ENCODE measurements around the gene INSIG2. TPM values are rescaled to one million over a fixed set of nuclear protein-coding genes. Genes with fewer than 3 reads are reported as not detected.

INSIG2 gene
- total RNA-seq, 1 donor from 2014 or later: 32.2 TPM

GRCh38 chr2:118094503-118094902, 6.2 kb downstream of the INSIG2 start:
- Mint-ChIP-seq H3K9me3 (no peaks in the 10 kb centered on the region), H3K4me3 (no peak overlapping the region), H3K27me3 (ENCODE audit: insufficient read depth, low read depth) (peaks cover 2% of the 10 kb centered on the region), H3K27ac (no peak overlapping the region), H3K4me1 (peaks cover 20% of the 10 kb centered on the region), H3K36me3 (peaks cover 15% of the 10 kb centered on the region)
- no peaks in the 10 kb centered on the region for H3K27me3 ChIP-seq
- H3K4me3 ChIP-seq: no peak overlapping the region
- H3K79me2 ChIP-seq (ENCODE audit: low read depth): peaks cover 84% of the 10 kb centered on the region
- H3F3A ChIP-seq (ENCODE audit: low read depth): peaks cover 3% of the 10 kb centered on the region
- H3K4me1 ChIP-seq: peaks cover 35% of the 10 kb centered on the region
- no peak overlapping the region for H2AFZ ChIP-seq (replicated peaks)
- no peaks in the 10 kb centered on the region for H3K36me3 ChIP-seq
- no peak overlapping the region for H3K9ac ChIP-seq
- TF ChIP-seq EZH2phosphoT487 (IDR thresholded peaks at IDR 0.05) (no peak), CTCF (IDR thresholded peaks at IDR 0.05) (no peak), EZH2 (IDR thresholded peaks at IDR 0.05) (no peak)
- no peak overlapping the region for H3K27ac ChIP-seq
- no peaks in the 10 kb centered on the region for H3K9me3 ChIP-seq (ENCODE audit: low read depth)
- DNase-seq (ENCODE audit: low spot score): no peak
- H4K20me1 ChIP-seq (ENCODE audit: low read depth): peaks cover 65% of the 10 kb centered on the region
- H3K4me2 ChIP-seq: no peak overlapping the region

- no peaks in the 10 kb centered on the region for H3K27me3 ChIP-seq
- H3K4me1 ChIP-seq: peaks cover 29% of the 10 kb centered on the region
- no peak overlapping the region for H3K4me3 ChIP-seq
- H3K9me3 ChIP-seq (ENCODE audit: low read depth): no peaks in the 10 kb centered on the region
- H3K9ac ChIP-seq: no peak overlapping the region
- peaks cover 8% of the 10 kb centered on the region for H3F3A ChIP-seq (ENCODE audit: low read depth)
- Mint-ChIP-seq H3K4me1 (peaks cover 13% of the 10 kb centered on the region), H3K27me3 (ENCODE audit: insufficient read depth, low read depth) (peaks cover 2% of the 10 kb centered on the region), H3K9me3 (no peaks in the 10 kb centered on the region), H3K4me3 (no peak overlapping the region), H3K36me3 (peaks cover 21% of the 10 kb centered on the region), H3K27ac (peak overlapping the region; percentile 2)
- no peaks in the 10 kb centered on the region for H3K36me3 ChIP-seq
- H2AFZ ChIP-seq (replicated peaks): no peak overlapping the region
- H3K27ac ChIP-seq: no peak overlapping the region
- peaks cover 73% of the 10 kb centered on the region for H3K79me2 ChIP-seq (ENCODE audit: low read depth)
- no peak for DNase-seq (ENCODE audit: low spot score)
- H4K20me1 ChIP-seq (ENCODE audit: low read depth): peaks cover 62% of the 10 kb centered on the region
- peak overlapping the region; percentile 27 for H3K4me2 ChIP-seq
- no peak for TF ChIP-seq EZH2 (IDR thresholded peaks at IDR 0.05)
These were observed 7.3 kb downstream of the INSIG2 start for GRCh38 chr2:118095610-118096009.

- TF ChIP-seq EZH2 (IDR thresholded peaks at IDR 0.05) (no peak), EZH2phosphoT487 (IDR thresholded peaks at IDR 0.05) (no peak), CTCF (IDR thresholded peaks at IDR 0.05) (no peak)
- peaks cover 2% of the 10 kb centered on the region for H3K27me3 Mint-ChIP-seq (ENCODE audit: insufficient read depth, low read depth)
- H3K4me3 ChIP-seq: no peak overlapping the region
- H3F3A ChIP-seq (ENCODE audit: low read depth): peaks cover 8% of the 10 kb centered on the region
- no peaks in the 10 kb centered on the region for H3K9me3 ChIP-seq (ENCODE audit: low read depth)
- H3K27ac ChIP-seq: no peak overlapping the region
- H2AFZ ChIP-seq (replicated peaks): no peak overlapping the region
- H3K36me3 Mint-ChIP-seq: peaks cover 20% of the 10 kb centered on the region
- H3K4me1 Mint-ChIP-seq: peaks cover 8% of the 10 kb centered on the region
- no peaks in the 10 kb centered on the region for H3K27me3 ChIP-seq
- H3K4me1 ChIP-seq: peaks cover 20% of the 10 kb centered on the region
- peaks cover 53% of the 10 kb centered on the region for H3K79me2 ChIP-seq (ENCODE audit: low read depth)
- no peaks in the 10 kb centered on the region for H3K36me3 ChIP-seq
- no peaks in the 10 kb centered on the region for H3K9me3 Mint-ChIP-seq
- H4K20me1 ChIP-seq (ENCODE audit: low read depth): peaks cover 56% of the 10 kb centered on the region
- no peak overlapping the region for H3K9ac ChIP-seq
- no peak overlapping the region for H3K27ac Mint-ChIP-seq
- H3K4me3 Mint-ChIP-seq: no peak overlapping the region
- no peak for DNase-seq (ENCODE audit: low spot score)
- no peak overlapping the region for H3K4me2 ChIP-seq
These were observed 9.4 kb downstream of the INSIG2 start for GRCh38 chr2:118097657-118098056.

- H3K36me3 Mint-ChIP-seq: peaks cover 19% of the 10 kb centered on the region
- Histone ChIP-seq H3K4me1 (peaks cover 20% of the 10 kb centered on the region), H4K20me1 (ENCODE audit: low read depth) (peaks cover 57% of the 10 kb centered on the region), H3F3A (ENCODE audit: low read depth) (peaks cover 8% of the 10 kb centered on the region), H2AFZ (replicated peaks) (no peak overlapping the region), H3K9me3 (ENCODE audit: low read depth) (no peaks in the 10 kb centered on the region), H3K27me3 (no peaks in the 10 kb centered on the region), H3K36me3 (peaks cover 6% of the 10 kb centered on the region), H3K27ac (no peak overlapping the region), H3K4me3 (no peak overlapping the region), H3K4me2 (no peak overlapping the region), H3K79me2 (ENCODE audit: low read depth) (peaks cover 51% of the 10 kb centered on the region), H3K9ac (no peak overlapping the region)
- no peak overlapping the region for H3K27ac Mint-ChIP-seq
- TF ChIP-seq EZH2phosphoT487 (IDR thresholded peaks at IDR 0.05) (no peak), EZH2 (IDR thresholded peaks at IDR 0.05) (no peak), CTCF (IDR thresholded peaks at IDR 0.05) (no peak)
- no peak overlapping the region for H3K4me3 Mint-ChIP-seq
- no peak for DNase-seq (ENCODE audit: low spot score)
- H3K9me3 Mint-ChIP-seq: no peaks in the 10 kb centered on the region
- H3K27me3 Mint-ChIP-seq (ENCODE audit: insufficient read depth, low read depth): peaks cover 2% of the 10 kb centered on the region
- H3K4me1 Mint-ChIP-seq: peaks cover 8% of the 10 kb centered on the region
These were observed 10.2 kb downstream of the INSIG2 start for GRCh38 chr2:118098307-118099030.

Measured in neural progenitor cell (in vitro differentiated cells).